ENCODE measurements around the gene IFT43. TPM values are rescaled to one million over a fixed set of nuclear protein-coding genes. Genes with fewer than 3 reads are reported as not detected.

IFT43 gene
- total RNA-seq, 1 experiment from 2014 or later, result 24.7 TPM

DNA sequence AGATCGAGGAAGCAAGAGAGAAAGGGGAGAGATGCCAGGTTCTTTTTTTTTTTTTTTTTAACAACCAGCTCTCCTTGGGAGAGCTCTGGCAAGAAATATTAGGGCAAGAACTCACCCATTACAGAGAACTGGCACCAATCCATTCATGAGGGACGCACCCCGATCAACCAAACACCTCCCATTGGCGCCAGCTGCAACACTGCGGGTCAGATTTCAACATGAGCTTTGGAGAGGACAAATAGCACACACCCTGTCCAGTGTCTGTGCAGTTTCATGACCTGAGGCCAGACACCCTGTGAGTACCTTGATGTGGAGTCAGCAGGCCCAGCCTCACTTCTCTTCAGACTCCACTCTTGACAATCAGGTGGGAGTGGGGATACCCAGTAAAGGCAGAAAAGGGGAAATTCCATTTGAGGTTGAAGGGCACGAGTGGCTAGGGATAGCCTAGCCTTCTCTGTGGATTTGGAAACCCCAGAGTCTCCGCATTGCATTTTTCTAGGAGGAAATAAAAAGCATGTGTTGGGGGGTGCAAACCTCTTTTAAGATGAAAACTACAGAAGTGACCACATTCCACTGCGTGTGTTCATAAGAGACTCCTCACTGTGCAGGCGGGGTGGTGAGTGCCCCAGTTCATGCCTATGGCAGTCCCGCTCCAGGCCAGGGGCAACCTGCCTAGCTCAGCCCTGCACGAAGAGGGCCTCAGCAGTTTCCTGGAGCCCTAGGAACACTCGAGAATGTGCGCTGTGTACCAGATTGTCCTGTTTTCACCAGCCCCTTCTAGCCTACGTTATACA, 123.7 kb downstream of the IFT43 start:
- DNase-seq (ENCODE audit: low read depth), result peak; percentile 15

DNA sequence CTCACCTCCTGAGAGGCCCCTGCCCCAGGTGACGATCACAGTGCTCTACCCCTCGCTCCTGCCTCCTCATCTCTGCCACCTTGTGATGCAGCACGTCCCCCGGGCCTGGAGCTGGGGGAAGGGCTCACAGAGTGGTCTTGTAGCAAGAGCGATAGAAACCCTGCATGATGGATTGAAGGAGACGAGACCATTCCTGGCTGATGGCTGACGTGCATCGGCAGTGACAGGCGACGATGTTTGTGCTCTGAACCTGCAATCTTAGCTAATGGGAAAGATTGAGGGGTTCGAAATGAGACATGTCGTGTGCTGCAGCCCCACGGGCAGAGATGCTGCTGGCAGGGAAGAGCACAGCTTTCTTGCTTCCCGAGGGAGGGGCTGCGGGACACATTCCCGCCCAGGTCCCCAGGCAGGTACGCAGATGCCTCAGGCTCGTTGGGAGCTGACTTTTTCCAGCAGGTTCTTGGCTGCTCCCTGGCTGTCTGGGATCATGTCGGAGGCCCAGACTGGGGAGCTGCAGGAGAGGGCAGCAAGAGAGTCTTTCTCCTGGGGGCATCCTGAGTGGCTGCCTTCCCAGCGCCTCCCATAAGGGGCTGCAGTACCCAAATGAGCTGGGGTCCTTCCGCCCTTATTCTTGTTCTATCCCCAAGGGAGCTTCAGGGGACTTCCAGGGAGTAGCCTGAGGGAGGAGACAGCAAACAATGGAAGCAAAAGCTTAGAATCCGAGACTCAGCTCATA, 127.5 kb downstream of the IFT43 start:
- no peak for DNase-seq (ENCODE audit: low read depth)

DNA sequence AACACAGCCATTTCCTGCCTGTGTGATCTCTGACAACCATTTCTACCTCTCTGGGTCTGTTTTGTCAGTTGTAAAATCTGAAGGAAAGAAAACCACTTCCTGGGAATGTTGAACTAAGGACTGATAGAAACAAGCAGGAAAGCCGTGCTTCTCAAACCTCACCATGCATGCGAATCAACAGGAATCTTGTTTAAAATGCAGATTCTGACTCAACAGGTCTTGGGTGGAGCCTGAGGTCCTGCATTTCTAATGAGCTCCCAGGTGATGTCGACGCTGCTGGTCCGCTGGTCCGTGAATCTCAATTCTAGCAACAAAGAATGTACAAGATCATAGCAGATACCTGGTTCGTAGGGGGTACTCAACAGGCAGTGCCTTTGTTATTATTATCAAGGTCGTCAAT, 128.1 kb downstream of the IFT43 start:
- no peak for DNase-seq (ENCODE audit: low read depth)

GRCh38 chr14:76115010-76115422, 129.5 kb downstream of the IFT43 start:
- DNase-seq (ENCODE audit: low read depth), result no peak

- no peak for DNase-seq (ENCODE audit: low read depth)
Measured at GRCh38 chr14:76117789-76118484, 132.4 kb downstream of the IFT43 start.

DNA sequence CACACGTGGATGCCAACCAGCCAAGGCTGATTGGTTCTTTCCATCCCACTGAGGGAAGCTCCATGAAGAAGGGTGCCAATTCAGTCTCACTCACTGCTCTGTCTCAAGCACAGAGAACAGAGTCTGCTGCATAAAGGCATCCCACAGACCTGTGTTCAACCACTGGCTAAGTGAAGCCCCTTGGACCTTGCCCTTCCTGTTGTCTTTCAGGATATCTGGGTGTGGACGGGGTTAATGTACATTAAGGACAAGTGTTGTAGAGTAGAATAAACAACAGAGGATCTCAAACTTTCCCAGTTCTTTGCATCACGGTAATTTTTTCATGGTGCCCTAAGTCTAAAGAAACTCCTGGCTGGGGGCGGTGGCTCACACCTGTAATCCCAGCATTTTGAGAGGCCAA, 133.0 kb downstream of the IFT43 start:
- DNase-seq (ENCODE audit: low read depth), result no peak

GRCh38 chr14:76121089-76121748, 135.7 kb downstream of the IFT43 start:
- DNase-seq (ENCODE audit: low read depth), result no peak

DNA sequence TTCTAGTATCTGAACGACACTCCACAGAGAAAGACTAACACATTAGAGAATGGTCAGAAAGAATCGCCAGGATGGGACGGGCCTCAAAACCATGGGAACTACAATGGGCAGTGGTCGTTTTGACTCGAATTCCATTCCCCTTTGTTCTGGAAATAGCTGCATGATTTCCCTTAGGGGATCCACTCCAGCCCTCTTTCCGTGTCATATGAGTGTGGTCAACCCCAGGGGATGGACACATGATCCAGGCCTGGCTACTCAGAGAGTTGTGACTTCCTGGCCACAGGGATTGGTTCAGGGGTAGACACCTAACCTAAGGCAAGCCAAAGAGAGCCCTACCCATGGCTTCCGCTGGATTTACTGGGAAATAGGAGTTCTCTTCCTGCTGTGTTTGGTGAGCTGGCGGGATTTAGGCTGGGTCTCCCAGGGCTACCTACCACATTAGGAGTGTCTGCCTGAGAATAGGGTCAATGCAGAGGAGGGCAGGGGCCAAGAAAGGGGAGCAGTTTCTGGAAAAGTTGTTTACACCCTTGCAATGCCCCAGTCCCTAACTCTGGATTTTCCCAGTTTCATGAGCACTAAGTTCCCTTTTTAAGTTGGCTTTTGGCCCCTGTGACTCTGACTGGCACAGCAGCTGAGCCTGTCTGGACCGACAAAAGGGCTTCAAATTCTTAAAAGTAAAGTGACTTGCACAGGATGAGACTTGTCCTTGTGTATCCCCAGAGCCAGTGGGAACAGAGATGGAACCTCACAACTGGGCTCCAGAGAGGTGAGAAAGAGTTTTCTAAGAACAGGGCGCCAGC, 138.1 kb downstream of the IFT43 start:
- no peak for DNase-seq (ENCODE audit: low read depth)

DNA sequence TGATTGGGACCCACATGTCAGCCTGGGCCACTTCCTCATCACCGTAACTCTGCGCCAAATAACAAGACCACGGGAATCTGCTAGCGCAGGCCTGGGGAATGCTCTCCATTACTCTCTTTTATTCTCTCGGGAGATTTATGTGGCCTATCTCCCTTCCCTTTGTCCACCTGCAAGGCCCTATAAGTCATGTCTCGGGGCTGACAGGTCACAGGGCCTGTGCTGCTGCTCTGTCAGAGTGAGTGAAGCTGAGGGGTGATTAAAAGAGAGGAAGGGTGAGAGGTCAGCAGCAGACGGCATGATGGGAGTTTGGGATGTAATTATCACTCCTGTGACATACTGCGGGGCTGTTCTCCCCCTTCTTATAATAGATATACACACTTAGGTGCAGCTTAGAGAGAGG, 139.9 kb downstream of the IFT43 start:
- DNase-seq (ENCODE audit: low read depth), result no peak

GRCh38 chr14:76126076-76126475, 140.5 kb downstream of the IFT43 start:
- no peak for DNase-seq (ENCODE audit: low read depth)

- DNase-seq (ENCODE audit: low read depth), result no peak
Measured at GRCh38 chr14:76129851-76130576, 144.5 kb downstream of the IFT43 start.

- no peak for DNase-seq (ENCODE audit: low read depth)
Measured at GRCh38 chr14:76131071-76131965, 145.8 kb downstream of the IFT43 start.

GRCh38 chr14:76133103-76133502, 147.5 kb downstream of the IFT43 start:
- peak; percentile 43 for DNase-seq (ENCODE audit: low read depth)

Other genes with a start within 250 kb of the IFT43 start
- 2.4 and 3.2 TPM in 2 replicates for gene TGFB3, start 3.8 kb upstream of the IFT43 start, total RNA-seq (2014; rRNA removed)
- 60.4 and 67.2 TPM in 2 replicates for gene GPATCH2L, start 166.2 kb downstream of the IFT43 start, total RNA-seq (2014; rRNA removed)